ENCODE results near the gene LRRC75B. TPM values are rescaled to one million over a fixed set of nuclear protein-coding genes. Genes with fewer than 3 reads are reported as not detected.

The LRRC75B gene
- total RNA-seq, 1 donor from 2014 or later = 4.3 TPM

DNA sequence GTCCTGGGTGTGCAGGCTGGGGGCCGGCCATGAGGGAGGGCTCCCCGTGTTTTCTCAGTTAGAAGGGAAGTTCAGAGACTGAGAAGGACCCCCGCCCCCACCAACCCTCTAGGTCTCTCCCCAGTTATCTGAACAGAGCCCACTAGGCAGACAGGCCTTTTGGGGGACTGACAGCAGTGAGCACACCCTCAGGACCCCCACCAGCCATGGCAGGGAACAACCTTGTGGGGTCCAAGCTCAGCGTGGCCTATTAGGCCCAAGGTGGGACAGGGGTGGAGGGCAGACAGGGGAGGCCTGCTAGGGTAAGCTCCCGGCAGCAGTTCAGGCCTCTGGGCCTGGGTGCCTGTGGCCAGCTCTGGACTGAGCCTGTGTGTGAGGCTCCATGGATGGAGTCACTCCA, 5.6 kb downstream of the LRRC75B start:
- no peak for DNase-seq (ENCODE audit: low read depth, low spot score)

- no peak for DNase-seq (ENCODE audit: low read depth, low spot score)
Measured at GRCh38 chr22:24585927-24586546, 6.8 kb downstream of the LRRC75B start.

DNA sequence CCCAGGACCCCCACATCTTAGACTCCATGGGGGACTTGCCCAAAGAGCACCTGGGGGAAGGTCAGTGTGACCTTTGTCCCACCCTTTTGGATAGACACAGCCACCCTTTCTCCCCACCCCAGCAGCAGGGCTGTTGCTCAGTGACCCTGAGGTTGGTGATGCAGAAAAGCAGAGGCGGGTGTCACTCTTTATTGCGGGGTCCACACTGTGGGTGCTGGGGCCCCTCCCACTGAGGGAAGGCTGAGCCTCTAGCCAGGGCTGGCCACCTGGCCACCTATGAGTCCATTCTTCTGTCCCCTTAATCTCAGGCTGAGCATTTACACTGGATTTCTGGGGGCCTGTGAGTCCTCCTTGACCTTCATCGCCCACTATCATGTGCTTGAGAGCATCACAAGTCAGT, 7.4 kb downstream of the LRRC75B start:
- DNase-seq (ENCODE audit: low read depth, low spot score) = no peak

- no peak for DNase-seq (ENCODE audit: low read depth, low spot score)
Measured at GRCh38 chr22:24584871-24585411, 7.9 kb downstream of the LRRC75B start.

DNA sequence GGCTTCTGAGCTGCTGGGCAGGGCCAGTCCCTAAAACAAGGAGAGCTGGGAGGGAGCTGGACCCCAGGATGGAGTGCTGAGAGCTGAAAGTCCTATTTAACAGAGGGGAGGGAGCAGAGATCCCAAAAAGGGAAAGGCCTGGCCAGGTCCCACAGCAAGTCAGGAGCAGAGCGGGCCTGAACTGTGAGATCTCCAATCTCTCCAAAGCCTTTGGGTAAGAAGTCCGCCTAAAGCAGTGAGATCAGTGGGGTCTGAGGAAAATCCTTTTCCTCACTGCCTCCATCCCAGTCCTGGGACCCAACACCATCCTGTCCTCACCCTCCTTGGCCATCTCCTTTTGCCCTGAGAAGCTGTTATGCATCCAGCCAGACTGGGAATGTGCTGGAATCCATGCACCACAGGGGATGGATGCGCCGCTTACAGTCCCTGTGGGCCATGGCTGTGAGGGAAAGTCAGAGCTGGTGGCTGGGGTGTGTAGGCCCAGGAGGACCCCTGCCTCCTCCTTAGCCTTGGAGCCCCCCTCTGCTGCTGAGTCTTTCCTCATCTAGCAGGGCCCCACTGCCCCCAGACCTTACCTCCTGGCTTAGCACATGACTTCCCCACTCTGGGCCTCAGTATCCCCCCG, 8.6 kb downstream of the LRRC75B start:
- DNase-seq (ENCODE audit: low read depth, low spot score) = no peak

DNA sequence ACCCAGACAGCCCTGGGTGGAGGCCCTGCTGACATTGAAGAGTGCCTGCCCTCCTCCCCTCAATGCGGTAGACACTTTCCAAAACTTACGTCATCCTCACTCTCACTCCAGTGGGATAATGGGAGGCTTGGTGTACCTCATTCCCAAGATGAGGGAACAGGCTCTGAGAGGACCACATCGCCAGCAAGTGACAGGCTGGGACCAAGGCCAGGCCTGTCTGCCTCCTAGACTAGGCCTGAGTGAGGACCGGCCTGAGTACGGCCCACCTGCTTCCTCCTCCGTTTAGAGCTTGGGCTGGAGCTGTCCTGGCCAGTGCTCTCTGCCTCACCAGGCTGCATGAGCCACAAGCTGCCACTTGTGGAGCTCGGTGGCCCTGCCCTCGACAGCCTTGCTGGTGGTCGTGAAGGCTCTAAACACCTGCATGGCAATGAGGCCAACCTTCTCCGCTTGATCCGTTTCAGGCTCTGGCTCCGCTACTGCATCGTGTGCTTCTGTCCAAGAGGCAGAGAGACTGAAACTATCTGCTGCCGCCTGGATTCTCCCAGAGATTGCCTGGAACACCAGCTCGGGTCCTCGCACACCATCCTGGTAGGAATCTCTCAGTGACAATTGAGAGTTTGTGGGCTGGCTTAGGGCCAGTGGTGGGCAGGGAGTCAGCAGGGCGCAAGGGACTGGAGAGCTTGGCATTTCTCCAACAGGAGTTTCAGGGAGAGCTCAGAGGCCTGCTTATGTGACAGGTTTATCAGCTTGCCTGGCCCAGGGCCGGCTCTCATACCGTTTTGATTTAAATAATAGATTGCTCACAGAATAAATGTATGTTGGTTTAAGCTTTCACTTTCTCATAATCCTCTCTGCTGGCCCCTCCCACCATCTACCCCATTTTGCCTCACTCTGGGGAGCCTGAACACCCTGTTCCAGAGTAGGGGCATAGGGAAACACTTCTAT, 9.4 kb downstream of the LRRC75B start:
- no peak for DNase-seq (ENCODE audit: low read depth, low spot score)

GRCh38 chr22:24582056-24582814, 10.6 kb downstream of the LRRC75B start:
- no peak for DNase-seq (ENCODE audit: low read depth, low spot score)

- DNase-seq (ENCODE audit: low read depth, low spot score) = no peak
Measured at GRCh38 chr22:24580276-24580675, 12.6 kb downstream of the LRRC75B start.

DNA sequence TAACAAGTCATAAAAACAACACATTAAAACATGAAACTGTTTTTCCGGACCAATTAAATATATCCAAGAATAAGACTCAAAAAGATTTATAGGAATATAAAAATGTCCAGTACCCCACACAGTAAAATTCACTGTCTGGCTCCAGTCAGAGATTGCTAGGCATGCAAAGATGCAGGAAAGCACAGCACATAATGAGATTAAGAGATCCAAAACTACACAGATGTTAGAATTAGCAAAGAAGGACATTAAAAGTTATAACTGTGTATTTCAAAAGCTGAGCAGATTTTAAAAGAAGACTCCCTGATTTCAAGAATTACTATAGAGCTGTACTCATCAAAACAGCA, 13.6 kb downstream of the LRRC75B start:
- no peak for DNase-seq (ENCODE audit: low read depth, low spot score)

- DNase-seq (ENCODE audit: low read depth, low spot score) = no peak
Measured at GRCh38 chr22:24578355-24579257, 14.3 kb downstream of the LRRC75B start.

DNA sequence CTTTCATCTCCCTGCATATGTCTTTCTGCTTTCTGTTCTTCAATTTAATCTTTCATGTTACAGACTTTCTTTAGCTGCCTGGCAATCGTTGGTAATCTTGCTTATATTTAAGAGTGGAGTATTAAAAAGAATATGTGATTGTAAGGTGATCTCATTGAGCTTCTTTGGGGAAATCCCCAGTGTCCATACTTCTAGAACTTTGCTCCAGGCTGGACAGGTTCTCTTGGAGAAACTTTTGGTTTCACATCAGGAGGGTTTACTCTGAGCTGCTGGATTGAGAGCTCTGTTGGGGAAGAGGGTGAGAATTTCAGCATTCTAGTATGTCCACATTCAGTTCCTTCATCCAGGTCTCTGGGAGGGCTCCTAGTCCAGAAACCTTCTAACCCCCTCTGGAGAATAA, 16.1 kb downstream of the LRRC75B start:
- DNase-seq (ENCODE audit: low read depth, low spot score) = no peak

DNA sequence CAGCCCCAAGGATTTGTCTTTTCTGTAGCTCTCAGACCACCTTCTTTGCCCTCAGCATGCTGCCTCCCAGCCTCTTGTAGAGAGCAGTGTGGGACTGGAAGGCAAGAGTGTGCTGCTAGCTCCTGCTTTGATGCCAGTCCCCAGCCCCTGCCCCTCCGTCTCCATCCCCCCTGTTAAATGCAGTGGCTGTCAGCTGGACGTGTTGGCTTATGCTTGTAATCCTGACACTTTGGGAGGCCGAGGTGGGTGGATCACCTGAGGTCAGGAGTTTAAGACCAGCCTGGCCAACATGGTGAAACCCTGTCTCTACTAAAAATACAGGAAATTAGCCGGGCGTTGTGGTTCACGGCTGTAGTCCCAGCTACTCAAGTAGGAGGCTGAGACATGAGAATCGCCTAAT, 21.6 kb downstream of the LRRC75B start:
- DNase-seq (ENCODE audit: low read depth, low spot score) = no peak

- DNase-seq (ENCODE audit: low read depth, low spot score) = no peak
Measured at GRCh38 chr22:24567668-24568067, 25.2 kb downstream of the LRRC75B start.

GRCh38 chr22:24566899-24567511, 25.9 kb downstream of the LRRC75B start:
- no peak for DNase-seq (ENCODE audit: low read depth, low spot score)

GRCh38 chr22:24565077-24565476, 27.8 kb downstream of the LRRC75B start:
- DNase-seq (ENCODE audit: low read depth, low spot score) = no peak

DNA sequence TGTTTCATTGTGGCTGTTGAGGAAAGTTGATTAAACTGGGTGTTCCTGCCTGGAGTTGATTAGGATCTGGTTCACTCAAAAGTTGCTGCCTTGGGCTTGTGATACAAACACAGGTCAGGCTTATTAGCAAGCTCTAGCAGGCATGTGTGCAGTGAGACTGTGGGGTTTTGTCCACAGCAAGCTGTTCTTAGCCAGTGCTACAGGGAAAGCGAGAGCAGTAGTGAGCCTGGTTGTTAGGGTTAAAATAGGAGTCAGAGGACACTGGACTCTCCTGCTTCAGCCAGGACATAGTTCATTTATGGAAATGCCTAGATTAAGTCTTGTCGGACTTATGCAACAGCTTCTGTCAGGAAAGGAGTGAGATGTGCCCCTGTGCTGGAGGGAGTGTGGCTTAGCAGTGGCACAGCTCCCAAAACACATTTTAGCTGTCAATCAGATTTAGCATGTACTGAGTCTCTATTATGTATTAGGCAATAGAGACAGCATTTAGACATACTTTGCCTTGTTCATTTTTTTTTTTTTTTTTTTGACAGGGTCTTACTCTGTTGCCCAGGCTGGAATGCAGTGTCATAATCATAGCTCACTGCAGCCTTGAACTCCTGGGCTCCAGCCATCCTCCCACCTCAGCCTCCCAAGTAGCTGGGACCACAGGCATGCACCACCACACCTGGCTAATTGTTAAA, 28.4 kb downstream of the LRRC75B start:
- DNase-seq (ENCODE audit: low read depth, low spot score) = no peak

DNA sequence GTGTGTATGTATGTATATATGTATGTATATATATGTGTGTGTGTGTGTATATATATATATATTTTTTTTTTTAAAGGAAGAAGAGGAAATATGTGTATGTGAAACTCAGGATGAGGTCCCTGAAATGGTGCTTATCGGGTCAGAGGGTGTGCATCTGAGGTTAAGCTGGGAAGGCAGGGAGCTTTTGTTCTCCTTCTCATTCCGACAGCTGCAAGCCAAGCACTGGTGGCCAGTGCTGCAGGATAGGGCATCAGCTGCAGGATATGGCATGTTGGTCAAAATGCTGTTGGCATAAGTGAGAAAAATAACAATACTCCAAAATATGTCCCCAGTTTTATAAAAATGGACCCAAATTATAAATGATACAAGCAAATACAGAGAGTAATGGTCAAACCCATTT, 29.6 kb downstream of the LRRC75B start:
- DNase-seq (ENCODE audit: low read depth, low spot score) = no peak

DNA sequence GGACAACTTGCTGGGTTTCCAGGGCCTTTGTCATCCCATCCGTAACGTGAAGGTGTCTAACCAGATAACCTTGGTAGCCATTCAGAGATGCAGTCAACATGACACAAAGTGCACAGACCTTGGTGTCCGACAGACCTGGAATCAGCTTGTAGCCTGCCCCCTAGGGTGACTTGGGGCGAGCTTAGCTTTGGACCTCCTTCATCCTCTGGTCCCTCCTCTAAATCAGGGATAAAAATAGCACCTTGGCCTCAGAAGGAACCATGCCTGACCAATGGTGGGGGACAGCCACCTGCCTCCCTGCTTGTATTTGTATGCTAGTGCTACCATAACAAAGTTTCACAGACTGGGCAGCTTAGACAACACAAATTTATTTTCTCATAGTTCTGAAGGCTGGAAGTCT, 33.4 kb downstream of the LRRC75B start:
- no peak for DNase-seq (ENCODE audit: low read depth, low spot score)

All from pulmonary artery endothelial cell (primary cell).